GM19043 (cell line): ENCODE data around the gene TCEAL3.
A peak's percentile ranks its signal among the peaks of the same experiment; 100 is the strongest.
"Not testable (repeated sequence)": the region's sequence is repeated elsewhere in the genome, so short reads cannot be mapped to it uniquely, and the experiment has no call there.

Source experiments
- ATAC-seq: cut with Tn5 transposase; IDR thresholded peaks from one replicate; pipeline ENCODE4 v1.9.1; 2021; ENCODE audit warnings: low read depth; ENCODE audit not compliant: unreplicated experiment

TCEAL3 gene

GRCh38 chrX:103607364-103608305 is at the start of gene TCEAL3:
Gene TCEAL3 (plus strand): TSS chrX:103607963. CDS start chrX:103609065, 1,102 bp downstream.
- no peak for ATAC-seq

- ATAC-seq, result no peak
These were observed 47.5 kb upstream of the TCEAL3 start for GRCh38 chrX:103560256-103560655.

- no peak for ATAC-seq
These were observed 45.0 kb upstream of the TCEAL3 start for GRCh38 chrX:103562801-103563200.

- no peak for ATAC-seq
These were observed 42.6 kb upstream of the TCEAL3 start for GRCh38 chrX:103565197-103565596.

- ATAC-seq, result no peak
These were observed 42.0 kb upstream of the TCEAL3 start for GRCh38 chrX:103565752-103566151.

- ATAC-seq, result no peak
These were observed 36.6 kb upstream of the TCEAL3 start for GRCh38 chrX:103571121-103571520.

- ATAC-seq, result no peak
These were observed 36.0 kb upstream of the TCEAL3 start for GRCh38 chrX:103571726-103572125.

GRCh38 chrX:103573202-103573601 is 34.6 kb upstream of the TCEAL3 start:
- no peak for ATAC-seq

- ATAC-seq, result no peak
These were observed 23.2 kb upstream of the TCEAL3 start for GRCh38 chrX:103584596-103584995.

GRCh38 chrX:103585411-103586313 is 22.1 kb upstream of the TCEAL3 start, which contains the start of gene TCEAL4:
Gene TCEAL4 (plus strand): TSS chrX:103585515. CDS start chrX:103586676, 1,161 bp downstream.
- peak; percentile 80 for ATAC-seq

- no peak for ATAC-seq
These were observed 21.5 kb upstream of the TCEAL3 start for GRCh38 chrX:103586314-103586646.

- no peak for ATAC-seq
These were observed 21.1 kb upstream of the TCEAL3 start for GRCh38 chrX:103586659-103587058.

- not testable (repeated sequence) for ATAC-seq
These were observed 15.5 kb upstream of the TCEAL3 start for GRCh38 chrX:103592295-103592694.

GRCh38 chrX:103595202-103595601 is 12.6 kb upstream of the TCEAL3 start:
- ATAC-seq, result not testable (repeated sequence)

- no peak for ATAC-seq
These were observed 672 bp downstream of the TCEAL3 start for GRCh38 chrX:103608306-103608963.

GRCh38 chrX:103610282-103610681 is 2.5 kb downstream of the TCEAL3 start:
- no peak for ATAC-seq

GRCh38 chrX:103613362-103613890 is 5.7 kb downstream of the TCEAL3 start:
- no peak for ATAC-seq

- no peak for ATAC-seq
These were observed 7.2 kb downstream of the TCEAL3 start for GRCh38 chrX:103614999-103615398.

- ATAC-seq, result no peak
These were observed 8.1 kb downstream of the TCEAL3 start for GRCh38 chrX:103615781-103616371.

GRCh38 chrX:103616676-103617186 is 9.0 kb downstream of the TCEAL3 start:
- ATAC-seq, result no peak
